GM18499 (cell line): ENCODE data around the gene CCNYL1.
"Not testable (repeated sequence)": the region's sequence is repeated elsewhere in the genome, so short reads cannot be mapped to it uniquely, and the experiment has no call there.

ENCODE experiments used
- ATAC-seq: cut with Tn5 transposase; IDR thresholded peaks from one replicate; pipeline ENCODE4 v1.9.1; 2021; ENCODE audit warnings: moderate number of reproducible peaks; ENCODE audit not compliant: insufficient read depth, unreplicated experiment

The CCNYL1 gene

DNA sequence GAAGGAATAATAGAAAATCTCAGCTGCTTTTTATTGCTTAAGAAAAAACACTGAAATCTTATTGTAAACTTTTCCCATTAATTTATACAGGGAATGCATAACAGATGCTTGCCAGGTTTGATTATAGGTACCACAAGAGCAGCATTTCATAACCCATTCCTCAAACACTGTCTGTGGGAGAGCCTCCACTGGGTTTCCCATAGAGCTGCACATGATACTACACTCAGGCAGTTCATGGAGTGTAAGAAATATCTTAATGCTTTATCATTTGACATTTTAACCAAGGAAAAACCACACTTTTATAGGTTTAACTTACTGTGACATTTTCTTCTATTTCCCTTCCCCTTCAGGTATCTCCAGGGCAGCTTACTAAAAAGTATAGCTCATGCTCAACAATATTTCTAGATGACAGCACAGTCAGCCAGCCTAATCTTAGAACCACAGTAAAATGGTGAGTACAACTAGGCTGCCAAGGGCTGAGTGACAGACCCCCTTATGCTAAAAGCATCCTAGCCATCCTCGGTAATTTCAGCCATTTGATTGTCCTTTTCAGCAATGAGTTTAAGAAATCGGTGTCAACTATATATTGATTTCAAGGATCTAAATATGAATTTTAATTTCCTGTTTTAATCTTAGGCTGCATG lies 22.3 kb downstream of the CCNYL1 start:
- ATAC-seq = no peak

- ATAC-seq = no peak
Observed at GRCh38 chr2:207734264-207734635, 22.8 kb downstream of the CCNYL1 start.

DNA sequence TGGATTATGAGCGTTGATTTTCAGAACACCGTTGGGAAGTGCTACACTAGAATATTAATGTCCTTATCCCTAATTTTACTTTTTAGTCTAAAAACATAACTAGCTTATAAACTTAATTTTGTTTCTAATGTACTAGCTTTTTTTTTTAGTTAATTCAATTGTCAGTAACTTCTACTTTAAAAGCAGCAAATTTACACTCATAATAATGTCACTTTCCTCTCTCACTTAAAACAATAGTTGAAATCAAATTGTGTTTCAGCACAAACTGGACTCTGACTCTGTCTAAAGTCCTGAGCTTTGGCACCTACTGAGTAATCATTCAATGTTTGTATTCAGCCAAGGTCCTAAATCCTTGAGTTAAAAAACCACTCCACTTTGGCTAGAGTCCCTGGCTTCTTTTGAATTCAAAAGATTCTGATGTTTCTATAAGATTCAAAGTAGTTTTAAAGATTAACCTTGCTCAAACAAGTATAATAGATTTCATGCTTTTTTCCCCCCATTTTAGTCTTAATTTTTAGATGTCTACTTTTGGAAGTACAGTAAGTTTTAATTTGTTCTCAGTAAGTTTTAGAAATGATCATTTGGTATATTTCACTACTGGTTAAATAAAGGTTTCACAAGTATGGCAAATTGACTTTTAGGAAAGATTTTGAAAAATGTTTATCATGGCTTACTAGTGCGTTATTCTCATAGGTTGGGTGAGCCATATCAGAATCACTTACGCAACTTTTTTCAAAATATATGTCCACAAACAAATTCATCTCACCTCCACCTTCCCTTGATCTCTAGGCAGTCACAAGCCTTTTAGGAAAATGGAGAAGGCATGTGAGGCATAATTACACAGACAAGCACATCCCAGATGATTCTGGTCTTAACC lies 23.4 kb downstream of the CCNYL1 start:
- ATAC-seq = no peak

- not testable (repeated sequence) for ATAC-seq
Observed at GRCh38 chr2:207735513-207735859, 24.0 kb downstream of the CCNYL1 start.

DNA sequence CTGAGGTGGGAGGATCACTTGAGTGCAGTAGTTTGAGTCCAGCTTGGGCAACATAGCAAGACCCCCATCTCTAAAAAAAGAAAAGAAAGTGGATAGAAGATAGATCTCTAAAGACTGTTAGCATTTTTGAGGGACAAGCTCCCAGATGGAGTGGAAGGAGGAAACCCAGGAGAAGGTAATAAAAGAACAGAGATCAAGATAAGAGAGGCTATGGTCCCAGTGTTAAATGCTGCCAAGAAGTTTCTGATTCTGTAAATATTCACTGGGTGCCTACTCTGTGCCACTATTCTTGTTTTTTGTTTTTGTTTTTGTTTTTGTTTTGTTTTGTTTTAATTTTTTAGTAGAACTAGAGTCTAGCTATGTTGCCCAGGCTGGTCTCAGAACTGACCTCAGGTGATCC lies 32.1 kb downstream of the CCNYL1 start:
- ATAC-seq = no peak

- no peak for ATAC-seq
Observed at GRCh38 chr2:207744050-207744449, 32.6 kb downstream of the CCNYL1 start.

GRCh38 chr2:207744451-207744850 lies 33.0 kb downstream of the CCNYL1 start:
- ATAC-seq = no peak

GRCh38 chr2:207746131-207746530 lies 34.7 kb downstream of the CCNYL1 start:
- ATAC-seq = no peak

GRCh38 chr2:207747653-207748560 lies 36.5 kb downstream of the CCNYL1 start:
- no peak for ATAC-seq

GRCh38 chr2:207748993-207749392 lies 37.6 kb downstream of the CCNYL1 start:
- no peak for ATAC-seq

GRCh38 chr2:207749873-207750272 lies 38.4 kb downstream of the CCNYL1 start:
- ATAC-seq = no peak

DNA sequence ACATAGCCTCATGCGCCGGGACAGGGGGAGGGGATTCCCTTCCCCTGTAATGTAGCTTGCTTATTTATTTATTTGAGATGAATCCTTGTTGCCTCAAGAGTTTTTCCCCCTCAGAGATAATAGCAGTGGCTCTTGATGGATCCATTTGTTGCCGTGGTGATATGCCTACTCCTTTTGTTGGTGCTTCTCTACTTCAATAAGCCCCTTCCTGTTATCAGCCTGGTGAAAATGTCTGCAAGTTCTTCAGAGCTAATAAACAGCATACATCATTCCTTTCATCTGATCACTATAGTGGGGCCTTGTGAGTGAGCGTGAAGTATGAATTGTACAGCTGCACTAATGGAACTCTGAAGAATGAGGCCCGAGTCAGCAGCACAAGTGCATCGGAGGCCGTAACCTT lies 38.9 kb downstream of the CCNYL1 start:
- ATAC-seq = no peak

DNA sequence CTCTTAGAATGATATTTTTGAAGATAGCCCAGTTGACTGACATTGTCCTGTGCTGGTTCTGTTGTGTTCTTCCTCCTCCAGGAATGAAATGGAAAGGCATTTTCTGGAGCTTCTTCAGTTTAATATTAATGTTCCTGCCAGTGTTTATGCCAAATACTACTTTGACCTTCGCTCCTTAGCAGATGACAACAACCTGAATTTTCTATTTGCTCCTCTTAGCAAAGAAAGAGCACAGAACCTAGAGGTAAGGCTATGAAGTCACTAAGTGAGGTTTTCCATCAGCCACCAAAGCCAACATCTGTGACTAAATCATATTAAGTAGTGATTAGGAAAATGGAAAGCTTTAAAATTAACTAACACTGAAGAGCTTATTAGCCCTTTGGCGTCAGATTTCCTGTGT lies 39.4 kb downstream of the CCNYL1 start:
- no peak for ATAC-seq

GRCh38 chr2:207753688-207754087 lies 42.2 kb downstream of the CCNYL1 start:
- not testable (repeated sequence) for ATAC-seq

GRCh38 chr2:207754498-207755383 lies 43.3 kb downstream of the CCNYL1 start:
- no peak for ATAC-seq

DNA sequence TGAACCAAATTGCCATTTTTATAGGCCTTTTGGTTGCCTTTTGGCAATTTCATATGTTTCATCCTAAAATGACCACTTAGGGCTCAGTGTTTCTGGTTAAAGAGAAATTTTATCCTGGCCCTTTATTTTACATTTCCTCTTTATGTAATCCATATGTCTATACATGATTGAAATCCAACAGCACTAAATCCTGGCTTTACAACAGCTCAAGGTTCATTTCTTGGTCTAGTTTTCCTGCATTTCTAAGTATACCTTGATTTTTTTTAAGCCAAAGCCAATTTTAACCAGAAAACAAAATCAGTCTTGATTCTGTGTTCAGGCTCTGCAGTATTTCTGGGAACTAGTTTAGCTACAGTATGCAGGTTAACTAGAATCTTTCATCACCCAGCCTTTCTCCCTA lies 46.6 kb downstream of the CCNYL1 start:
- ATAC-seq = no peak

GRCh38 chr2:207759890-207760289 lies 48.5 kb downstream of the CCNYL1 start:
- ATAC-seq = no peak

DNA sequence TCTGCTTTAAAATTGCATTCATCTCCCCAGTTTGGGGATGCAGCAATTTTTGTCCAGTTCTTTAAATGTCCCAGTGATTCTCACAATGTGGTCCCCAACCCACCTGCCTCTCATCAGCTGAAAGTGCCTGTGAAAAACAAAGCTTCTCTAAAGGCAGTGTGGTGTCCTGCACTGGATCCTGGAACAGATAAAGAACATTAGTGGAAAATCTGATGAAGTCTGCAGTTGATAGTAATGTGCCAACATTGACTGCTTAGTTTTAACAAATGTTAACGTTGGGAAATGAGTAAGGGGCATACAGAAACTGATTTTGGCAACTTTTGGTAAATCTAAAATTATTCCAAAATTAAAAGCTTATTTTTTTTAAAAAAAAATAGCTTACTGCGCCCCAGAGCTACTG lies 49.0 kb downstream of the CCNYL1 start:
- no peak for ATAC-seq

- not testable (repeated sequence) for ATAC-seq
Observed at GRCh38 chr2:207761426-207761825, 50.0 kb downstream of the CCNYL1 start.

GRCh38 chr2:207762146-207762545 lies 50.7 kb downstream of the CCNYL1 start:
- ATAC-seq = no peak
